Stimulated activated CD8-positive, alpha-beta memory T cell treated with anti-CD3 and anti-CD28 coated beads, Interleukin-15, amount 100 ng/mL, for 1 hour (primary cell): ENCODE measurements around the gene AWAT2.

Source experiments
- DNase-seq: peaks from one replicate; pipeline ENCODE4 v3.0.0-alpha.2; 2020; ENCODE audit warnings: low read depth

Gene AWAT2

DNA sequence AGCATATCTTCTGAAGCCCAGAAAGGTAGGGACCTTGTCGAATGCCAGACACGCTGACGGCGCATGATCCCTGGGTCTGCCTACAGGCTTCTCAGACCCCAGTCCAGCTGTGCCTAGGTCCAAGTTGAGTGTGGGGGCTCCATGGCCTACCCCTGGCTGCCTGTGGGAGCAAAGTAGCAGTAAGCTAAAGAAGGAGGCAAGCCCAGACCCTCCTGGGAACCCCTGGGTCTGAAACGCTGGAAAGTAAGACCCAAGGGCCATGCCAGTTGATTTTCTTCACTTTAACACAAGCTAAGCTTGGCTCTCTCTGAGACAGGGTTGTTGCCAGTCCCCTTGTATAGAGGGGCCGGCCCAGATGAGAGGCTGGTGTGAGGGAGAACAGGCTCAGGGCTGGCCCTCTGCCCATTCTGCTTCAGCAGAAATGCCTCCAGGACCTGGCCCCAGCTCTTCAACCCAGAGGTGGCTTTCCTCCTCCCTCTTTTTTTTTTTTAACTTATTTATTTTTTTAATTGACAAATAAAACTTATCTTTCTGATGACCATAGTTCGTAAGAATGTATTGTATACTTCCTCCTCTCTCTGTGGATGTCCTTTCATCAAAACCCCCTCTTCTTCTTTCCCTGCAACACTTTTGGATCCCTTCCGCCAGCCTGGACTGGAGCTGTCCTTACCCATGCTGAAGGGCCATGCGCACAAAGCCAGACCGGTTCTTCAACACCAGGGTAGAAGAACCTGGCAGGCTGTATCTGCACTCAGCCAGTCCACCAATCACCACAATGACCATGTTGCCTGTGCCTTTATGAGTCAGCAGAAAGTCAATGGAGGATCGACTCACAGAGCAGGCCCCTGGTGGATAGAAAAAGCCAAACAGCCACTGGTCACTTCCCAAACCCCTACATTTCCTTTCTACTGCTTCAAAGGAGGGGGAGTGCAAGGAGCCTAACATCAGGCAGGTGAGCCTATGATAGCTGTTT lies 7.1 kb downstream of the AWAT2 start:
- DNase-seq = no peak

- DNase-seq = no peak
Observed at GRCh38 chrX:70041993-70042392, 7.7 kb downstream of the AWAT2 start.

DNA sequence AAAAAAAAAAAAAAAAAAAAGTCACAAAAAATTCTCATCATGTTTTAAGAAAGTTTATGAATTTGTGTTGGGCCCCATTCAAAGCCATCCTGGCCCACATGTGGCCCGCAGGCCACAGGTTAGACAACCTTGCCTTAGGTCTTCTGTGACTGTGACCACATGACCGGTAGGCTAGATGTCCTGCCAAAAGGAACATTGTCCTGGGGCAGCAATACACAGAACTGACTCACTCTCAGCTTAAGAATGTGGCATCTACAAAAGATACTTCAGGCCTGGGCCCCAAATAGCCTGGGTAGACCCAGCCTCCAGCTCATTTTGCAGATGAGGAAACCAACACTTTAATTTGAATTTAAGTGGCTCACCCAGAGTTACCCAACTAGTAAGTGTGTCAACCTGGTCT lies 10.0 kb downstream of the AWAT2 start:
- no peak for DNase-seq

- DNase-seq = no peak
Observed at GRCh38 chrX:70038951-70039350, 10.8 kb downstream of the AWAT2 start.

DNA sequence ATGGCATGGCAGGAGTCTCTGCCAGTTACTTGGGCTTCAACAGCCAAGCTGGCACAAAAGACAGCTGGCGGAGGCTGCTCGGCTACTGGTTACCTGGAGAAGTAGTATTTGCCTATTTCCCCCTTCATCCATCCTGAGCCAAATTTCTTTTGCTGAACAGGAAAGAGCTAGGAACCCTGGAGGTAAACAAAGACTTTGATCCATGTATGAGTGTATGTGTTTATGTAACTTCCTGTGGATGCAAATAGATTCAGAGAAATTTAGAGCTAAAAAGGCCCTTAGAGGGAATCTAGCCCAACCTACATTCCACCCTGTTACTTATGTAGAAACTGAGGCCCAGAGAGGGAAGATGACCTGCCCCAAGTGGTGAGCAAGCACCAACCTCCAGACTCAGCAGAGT lies 11.2 kb downstream of the AWAT2 start:
- no peak for DNase-seq

DNA sequence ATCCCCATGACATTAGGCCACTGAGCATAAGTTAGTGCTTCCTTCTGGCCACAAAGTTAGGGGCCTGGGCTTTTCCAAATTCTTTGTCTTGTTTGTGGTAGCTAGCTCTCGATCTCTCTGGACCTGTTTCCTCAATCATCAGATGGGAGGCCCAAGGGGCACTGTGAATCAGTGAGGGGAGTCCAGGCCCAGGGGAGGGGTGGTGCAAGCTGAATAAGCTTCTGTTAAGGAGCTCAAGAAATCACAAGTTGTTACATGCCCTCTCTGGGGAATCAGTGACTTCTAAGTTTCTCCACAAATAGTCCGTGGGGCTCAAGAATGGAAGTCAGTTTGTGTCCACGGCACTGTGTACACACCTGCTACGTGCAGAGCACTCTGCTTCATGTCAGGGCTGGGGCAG lies 15.1 kb downstream of the AWAT2 start:
- DNase-seq = no peak

GRCh38 chrX:70033348-70034051 lies 16.2 kb downstream of the AWAT2 start:
- DNase-seq = no peak

GRCh38 chrX:70032792-70033191 lies 16.9 kb downstream of the AWAT2 start:
- no peak for DNase-seq

DNA sequence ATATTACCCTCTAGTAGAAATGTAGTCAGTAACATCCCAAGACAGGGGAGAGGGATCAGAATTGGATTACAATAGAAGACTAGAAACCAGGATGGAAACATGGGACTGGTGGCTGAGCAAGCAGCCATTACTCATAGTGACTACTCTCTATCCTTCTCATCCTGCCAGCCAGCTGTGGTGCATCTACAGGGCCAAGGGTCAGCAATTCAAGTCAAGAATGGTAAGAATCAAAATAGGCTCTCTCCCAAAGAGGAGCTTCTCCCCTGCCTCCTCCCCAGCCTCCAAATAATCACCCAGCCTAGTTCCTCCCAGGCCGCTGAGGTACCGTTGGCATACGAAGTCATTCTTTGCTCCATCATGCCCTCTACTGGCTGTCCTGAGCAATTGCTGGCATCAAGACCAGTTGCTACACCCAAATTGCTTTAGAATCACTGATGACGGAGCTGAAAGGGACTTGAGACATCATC lies 19.4 kb downstream of the AWAT2 start:
- DNase-seq = peak; percentile 4

GRCh38 chrX:70029863-70030262 lies 19.9 kb downstream of the AWAT2 start:
- no peak for DNase-seq

GRCh38 chrX:70026851-70027200 lies 22.9 kb downstream of the AWAT2 start:
- no peak for DNase-seq

GRCh38 chrX:70026112-70026850 lies 23.5 kb downstream of the AWAT2 start:
- no peak for DNase-seq

- DNase-seq = no peak
Observed at GRCh38 chrX:70025464-70025863, 24.3 kb downstream of the AWAT2 start.

- no peak for DNase-seq
Observed at GRCh38 chrX:70022616-70023015, 27.1 kb downstream of the AWAT2 start.

DNA sequence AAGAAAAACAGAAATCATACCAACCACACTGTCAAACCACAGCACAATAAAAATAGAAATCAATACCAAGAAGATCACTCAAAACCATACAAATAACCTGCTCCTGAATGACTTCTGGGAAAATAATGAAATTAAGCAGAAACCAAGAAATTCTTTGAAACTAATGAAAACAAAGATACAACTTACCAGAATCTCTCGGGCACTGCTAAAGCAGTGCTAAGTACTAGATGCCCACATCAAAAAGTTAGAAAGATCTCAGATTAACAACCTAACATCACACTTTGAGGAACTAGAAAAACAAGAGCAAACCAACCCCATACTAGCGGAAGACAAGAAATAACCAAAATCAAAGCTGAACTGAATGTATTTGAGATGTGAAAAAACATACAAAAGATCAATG lies 33.2 kb downstream of the AWAT2 start:
- DNase-seq = no peak

- DNase-seq = no peak
Observed at GRCh38 chrX:70013466-70014381, 36.0 kb downstream of the AWAT2 start.

DNA sequence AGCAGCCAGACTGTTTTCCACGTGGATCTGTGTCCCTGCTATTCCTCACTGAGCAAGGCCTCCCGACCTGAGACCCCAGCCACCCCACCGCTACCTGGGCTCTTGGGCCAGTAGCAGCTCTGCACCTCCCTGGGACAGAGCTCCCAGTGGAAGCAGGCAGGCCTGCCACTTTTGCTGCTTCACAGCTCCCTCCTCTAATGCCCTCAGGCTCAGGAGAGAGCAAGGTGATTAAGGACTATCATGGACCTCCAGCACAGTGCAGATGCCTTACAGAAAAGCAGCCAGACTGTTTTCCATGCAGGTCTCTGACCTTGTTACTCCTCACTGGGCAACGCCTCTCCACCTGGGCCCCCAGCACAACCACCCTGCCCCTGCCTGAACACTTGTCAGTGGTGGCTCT lies 37.0 kb downstream of the AWAT2 start:
- DNase-seq = no peak

GRCh38 chrX:70009970-70010369 lies 39.8 kb downstream of the AWAT2 start:
- DNase-seq = no peak

- DNase-seq = no peak
Observed at GRCh38 chrX:70009049-70009448, 40.7 kb downstream of the AWAT2 start.

DNA sequence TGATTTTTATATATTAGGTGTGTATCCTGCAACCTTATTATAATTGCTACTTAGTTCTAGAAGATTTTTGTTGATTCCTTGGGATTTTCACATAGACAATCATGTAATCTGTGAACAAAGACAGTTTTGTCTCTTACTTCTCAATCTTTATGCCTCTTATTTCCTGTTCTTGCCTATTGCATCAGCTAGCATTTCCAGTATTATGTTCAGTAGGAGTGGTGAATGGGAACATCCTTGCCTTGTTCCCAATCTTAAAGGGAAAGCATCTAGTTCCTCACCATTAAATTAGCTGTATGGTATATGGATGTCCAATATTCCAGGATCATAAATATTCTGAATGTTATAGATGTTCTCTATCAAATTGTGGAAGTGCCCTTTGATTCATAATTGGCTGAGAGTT lies 41.8 kb downstream of the AWAT2 start:
- DNase-seq = no peak

GRCh38 chrX:70001708-70002341 lies 47.9 kb downstream of the AWAT2 start:
- DNase-seq = no peak
